Esophagus (tissue), 2 donors: ENCODE results near the gene NKX1-1. TPM values are rescaled to one million over a fixed set of nuclear protein-coding genes. Genes with fewer than 3 reads are reported as not detected.
"Not testable (repeated sequence)": the region's sequence is repeated elsewhere in the genome, so short reads cannot be mapped to it uniquely, and the experiment has no call there.

Experiments used
- H3K27ac ChIP-seq, 2 donors: one replicate each; pipeline ENCODE4 v1.5.1; 2013; ENCODE audit warnings: low read depth in 2 of 2, mild to moderate bottlenecking in 2 of 2, inconsistent platforms in 1 of 2, low read length in 1 of 2, moderate library complexity in 1 of 2
- H3K27me3 ChIP-seq, 2 donors: one replicate each; pipeline ENCODE4 v1.6.1; 2013; ENCODE audit warnings: low read length in 2 of 2, control low read depth in 1 of 2, mild to moderate bottlenecking in 1 of 2; ENCODE audit not compliant: insufficient read depth in 2 of 2, control insufficient read depth in 1 of 2
- H3K36me3 ChIP-seq, 2 donors: one replicate each; pipeline ENCODE4 v1.6.1; 2013; ENCODE audit warnings: low read length in 1 of 2; ENCODE audit not compliant: control insufficient read depth in 2 of 2, insufficient read depth in 2 of 2
- H3K4me1 ChIP-seq, 2 donors: one replicate each; pipeline ENCODE4 v1.6.1; 2013; ENCODE audit warnings: low read length in 1 of 2; ENCODE audit not compliant: control insufficient read depth in 2 of 2, insufficient read depth in 2 of 2
- H3K4me3 ChIP-seq, 2 donors: one replicate each; pipeline ENCODE4 v1.5.1; 2013; ENCODE audit warnings: low read length in 2 of 2, mild to moderate bottlenecking in 2 of 2, low read depth in 1 of 2, moderate library complexity in 1 of 2
- H3K9me3 ChIP-seq, 2 donors: one replicate each; pipeline ENCODE4 v1.6.1; 2013; ENCODE audit warnings: mild to moderate bottlenecking in 2 of 2, low read depth in 1 of 2, low read length in 1 of 2, moderate library complexity in 1 of 2; ENCODE audit not compliant: control insufficient read depth in 2 of 2, insufficient read depth in 1 of 2
- WGBS, 2 donors: extraction: QIAGEN DNeasy Blood & Tissue Kit; methylation state at CpG; one replicate each; pipeline ENCODE4 v1.1.7; 2013; 5-methylcytosine and 5-hydroxymethylcytosine counted together
- polyA plus RNA-seq, 2 donors: library from polyadenylated mRNA; stranded (reverse); fragments of 200-250 nt; gene quantifications; one replicate each; pipeline ENCODE4 v1.2.3, GENCODE V29; 2013
- donor health status: healthy with polysubstance abuse.
- donor health status: Bipolar disorder and iron deficiency.

Gene NKX1-1
- polyA plus RNA-seq, 2 donors, result not detected

GRCh38 chr4:1393363-1393762, 12.9 kb downstream of the NKX1-1 start:
- peaks cover 0 to 15% of the 10 kb centered on the region in 2 donors for H3K36me3 ChIP-seq
- 97 to 100% methylated on average over 5 of the region's 5 CpGs for WGBS, 2 donors

GRCh38 chr4:1385373-1386340, 20.6 kb downstream of the NKX1-1 start:
- no peak overlapping the region for H3K27ac ChIP-seq
- no peaks in the 10 kb centered on the region for H3K27me3 ChIP-seq
- H3K4me1 ChIP-seq, result no peaks in the 10 kb centered on the region
- WGBS, 2 donors, result 95 to 96% methylated on average over 44 of the region's 44 CpGs
- no peaks in the 10 kb centered on the region for H3K9me3 ChIP-seq
- H3K4me3 ChIP-seq, result no peak overlapping the region
- peaks cover 0 to 36% of the 10 kb centered on the region in 2 donors for H3K36me3 ChIP-seq

More at GRCh38 chr4:1393363-1393762, 12.9 kb downstream of the NKX1-1 start:
- peaks cover 3 to 21% of the 10 kb centered on the region in 2 donors for H3K9me3 ChIP-seq
- not testable (repeated sequence) for H3K4me1 ChIP-seq, H3K27ac ChIP-seq, H3K27me3 ChIP-seq, H3K4me3 ChIP-seq

GRCh38 chr4:1384675-1385372, 21.4 kb downstream of the NKX1-1 start:
- Histone ChIP-seq H3K4me3 (no peak overlapping the region), H3K27me3 (no peaks in the 10 kb centered on the region), H3K4me1 (no peaks in the 10 kb centered on the region), H3K9me3 (no peaks in the 10 kb centered on the region), H3K27ac (no peak overlapping the region), H3K36me3 (peaks cover 0 to 40% of the 10 kb centered on the region in 2 donors)
- WGBS, 2 donors, result 92 to 94% methylated on average over 16 of the region's 16 CpGs

GRCh38 chr4:1383728-1384591, 22.3 kb downstream of the NKX1-1 start:
- no peaks in the 10 kb centered on the region for H3K4me1 ChIP-seq
- H3K4me3 ChIP-seq, result no peak overlapping the region
- H3K27ac ChIP-seq, result no peak overlapping the region
- H3K36me3 ChIP-seq, result peaks cover 0 to 36% of the 10 kb centered on the region in 2 donors
- H3K9me3 ChIP-seq, result no peaks in the 10 kb centered on the region
- WGBS, 2 donors, result 90 to 93% methylated on average over 34 of the region's 34 CpGs
- H3K27me3 ChIP-seq, result no peaks in the 10 kb centered on the region

GRCh38 chr4:1382776-1383727, 23.2 kb downstream of the NKX1-1 start:
- WGBS, 2 donors, result 87 to 88% methylated on average over 26 to 27 of the region's 27 CpGs
- no peak overlapping the region for H3K4me3 ChIP-seq
- H3K9me3 ChIP-seq, result no peaks in the 10 kb centered on the region
- no peaks in the 10 kb centered on the region for H3K27me3 ChIP-seq
- no peaks in the 10 kb centered on the region for H3K4me1 ChIP-seq
- peaks cover 0 to 36% of the 10 kb centered on the region in 2 donors for H3K36me3 ChIP-seq
- no peak overlapping the region for H3K27ac ChIP-seq

- no peak overlapping the region for H3K27ac ChIP-seq
- H3K27me3 ChIP-seq, result no peaks in the 10 kb centered on the region
- H3K4me3 ChIP-seq, result no peak overlapping the region
- WGBS, 2 donors, result 94% methylated on average over 24 of the region's 24 CpGs
- no peaks in the 10 kb centered on the region for H3K4me1 ChIP-seq
- H3K9me3 ChIP-seq, result no peaks in the 10 kb centered on the region
- H3K36me3 ChIP-seq, result peaks cover 0 to 39% of the 10 kb centered on the region in 2 donors
Observed at GRCh38 chr4:1381944-1382541, 24.2 kb downstream of the NKX1-1 start.

- H3K4me3 ChIP-seq, result no peak overlapping the region
- no peak overlapping the region for H3K27ac ChIP-seq
- no peaks in the 10 kb centered on the region for H3K4me1 ChIP-seq
- H3K27me3 ChIP-seq, result no peaks in the 10 kb centered on the region
- H3K36me3 ChIP-seq, result peaks cover 0 to 43% of the 10 kb centered on the region in 2 donors
- no peaks in the 10 kb centered on the region for H3K9me3 ChIP-seq
- WGBS, 2 donors, result 92 to 96% methylated on average over 12 of the region's 12 CpGs
Observed at GRCh38 chr4:1381181-1381621, 25.0 kb downstream of the NKX1-1 start.

GRCh38 chr4:1380368-1381151, 25.7 kb downstream of the NKX1-1 start:
- Histone ChIP-seq H3K4me1 (no peaks in the 10 kb centered on the region), H3K27me3 (no peaks in the 10 kb centered on the region), H3K9me3 (no peaks in the 10 kb centered on the region), H3K36me3 (peaks cover 0 to 43% of the 10 kb centered on the region in 2 donors), H3K27ac (no peak overlapping the region), H3K4me3 (no peak overlapping the region)
- WGBS, 2 donors, result 89 to 92% methylated on average over 36 of the region's 36 CpGs
